HG02938 (cell line): ENCODE measurements around the gene BCAS4.

Source experiments
- ATAC-seq: cut with Tn5 transposase; IDR thresholded peaks from one replicate; pipeline ENCODE4 v1.9.1; 2021; ENCODE audit warnings: mild to moderate bottlenecking, moderate library complexity; ENCODE audit not compliant: unreplicated experiment

BCAS4 gene

DNA sequence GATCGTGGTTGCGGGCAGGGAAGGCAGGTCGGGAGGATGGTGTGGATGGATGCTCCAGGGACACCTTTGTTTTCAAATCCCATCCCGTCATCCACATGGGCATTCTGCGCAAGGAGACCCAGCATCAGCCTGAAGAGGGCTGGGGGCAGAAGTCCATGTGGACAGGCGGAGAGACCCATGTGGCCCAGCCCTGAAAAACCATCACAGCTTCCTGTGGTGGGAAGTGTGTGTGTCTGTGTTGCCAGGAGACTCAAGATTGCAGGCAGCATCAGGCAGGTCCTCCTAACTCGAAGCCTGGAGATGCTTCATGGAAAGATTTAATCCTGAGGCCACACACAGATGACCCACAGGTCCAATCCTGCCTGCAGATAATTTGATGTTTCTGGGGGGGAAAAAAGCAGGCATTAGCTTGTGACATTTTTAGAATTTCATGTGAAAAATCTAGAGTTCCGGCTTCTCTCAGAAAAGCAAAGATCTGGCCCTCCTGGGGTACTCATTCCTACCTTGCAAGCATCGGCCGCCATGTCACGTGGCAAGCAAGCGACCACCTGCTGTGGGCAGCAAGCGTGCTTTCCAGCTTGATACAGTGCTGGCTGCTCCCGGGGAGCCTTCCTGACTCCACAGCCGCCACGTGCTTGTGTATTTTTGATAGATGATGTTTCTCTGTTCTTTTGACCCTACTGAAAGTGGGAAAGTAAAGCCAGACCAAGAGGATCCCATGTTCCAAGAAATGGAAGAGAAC lies 25.8 kb downstream of the BCAS4 start:
- no peak for ATAC-seq

- no peak for ATAC-seq
These were observed 26.5 kb downstream of the BCAS4 start for GRCh38 chr20:50821257-50821921.

DNA sequence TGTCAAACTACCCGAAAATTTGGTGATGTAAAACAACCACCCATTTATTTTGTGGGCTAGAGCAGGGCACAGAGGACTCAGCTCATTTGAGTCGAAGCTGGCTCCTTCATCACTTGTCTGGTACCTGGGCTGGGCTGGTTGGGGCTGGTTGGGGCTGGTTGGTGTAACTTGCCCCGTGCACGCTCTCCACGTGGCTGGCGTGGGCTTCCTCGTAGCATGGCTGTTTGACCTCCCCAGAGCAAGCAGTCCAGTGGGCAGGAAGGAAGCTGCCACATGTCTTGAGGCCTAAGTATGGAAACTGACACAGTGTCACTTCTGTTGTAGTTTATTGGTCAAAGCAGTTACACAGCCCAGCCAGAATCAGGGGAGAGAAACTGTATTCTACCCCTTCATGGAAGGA lies 27.1 kb downstream of the BCAS4 start:
- ATAC-seq, result no peak

DNA sequence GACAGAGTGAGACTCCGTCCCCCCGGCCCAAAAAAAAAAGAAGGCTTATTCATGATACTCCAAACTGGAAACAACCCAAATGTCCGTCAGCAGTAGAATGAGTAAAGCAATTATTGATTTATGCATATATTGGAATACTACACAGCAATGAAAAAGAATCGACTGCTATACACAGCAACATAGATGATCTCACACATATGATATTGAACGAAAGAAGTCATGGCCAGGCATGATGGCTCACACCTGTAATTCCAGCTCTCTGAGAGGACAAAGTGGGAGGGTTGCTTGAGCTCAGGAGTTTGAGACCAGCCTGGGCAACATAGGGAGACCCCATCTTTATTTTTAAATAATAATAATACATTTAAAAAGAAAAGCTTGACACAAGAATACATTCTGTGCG lies 28.5 kb downstream of the BCAS4 start:
- ATAC-seq, result no peak

DNA sequence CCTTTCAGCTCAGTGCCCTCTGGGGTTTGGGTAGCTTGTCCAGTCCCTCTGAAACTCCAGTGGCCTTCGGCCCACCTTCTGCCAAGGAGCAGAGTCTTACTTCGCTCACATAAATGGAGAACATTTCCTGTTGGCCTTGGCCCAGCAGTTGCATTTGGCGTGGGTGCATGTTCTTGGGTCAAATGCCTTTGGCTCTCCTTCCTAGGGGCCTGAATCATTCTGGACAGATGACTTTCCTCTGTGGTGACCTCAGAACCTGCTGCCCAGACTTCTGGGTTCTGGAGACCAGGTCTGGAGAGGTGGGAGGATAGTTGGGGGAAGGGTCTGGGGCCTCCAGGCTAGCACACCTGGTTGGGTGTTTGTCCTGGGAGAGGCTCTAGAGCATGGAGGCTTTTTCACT lies 29.3 kb downstream of the BCAS4 start:
- ATAC-seq, result no peak

DNA sequence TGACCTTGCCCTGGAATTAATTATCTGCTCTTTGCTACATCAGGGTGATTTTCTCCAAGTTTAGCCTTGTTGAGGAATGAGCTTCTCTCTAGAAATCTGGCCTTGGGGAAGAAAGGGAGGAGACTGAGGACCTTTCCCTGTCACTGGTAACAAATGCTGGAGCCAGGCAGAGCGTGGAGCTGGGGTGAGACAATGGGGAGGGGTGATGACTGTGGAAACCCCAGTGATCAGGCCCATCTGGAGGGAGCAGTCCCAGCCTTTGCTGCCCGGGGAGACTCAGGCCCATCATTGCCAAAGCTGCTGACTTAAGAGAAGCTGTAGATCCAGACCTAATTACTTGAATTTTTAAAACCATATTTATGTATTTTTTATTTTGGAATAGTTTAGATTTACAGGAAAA lies 31.3 kb downstream of the BCAS4 start:
- ATAC-seq, result no peak

- no peak for ATAC-seq
These were observed 33.7 kb downstream of the BCAS4 start for GRCh38 chr20:50828363-50829136.

DNA sequence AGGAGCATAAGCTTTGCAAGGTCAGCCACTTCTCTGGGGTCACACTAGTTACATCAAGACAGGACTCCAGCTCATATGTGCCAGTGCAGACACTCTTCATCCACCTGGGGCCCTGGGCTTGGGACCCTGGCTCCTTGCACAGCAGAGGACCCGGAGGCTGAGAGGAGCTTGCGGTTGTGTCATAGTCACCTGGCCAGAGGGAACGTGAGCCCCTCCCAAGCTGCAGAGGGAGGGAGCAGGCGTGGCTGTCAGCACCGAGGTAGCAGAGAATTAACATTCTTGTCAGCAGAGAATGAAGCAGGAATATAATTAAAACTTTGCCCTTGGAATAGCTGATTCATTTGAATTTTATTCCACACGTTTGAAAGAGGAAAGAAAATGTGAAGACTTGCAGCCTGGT lies 36.8 kb downstream of the BCAS4 start:
- no peak for ATAC-seq

DNA sequence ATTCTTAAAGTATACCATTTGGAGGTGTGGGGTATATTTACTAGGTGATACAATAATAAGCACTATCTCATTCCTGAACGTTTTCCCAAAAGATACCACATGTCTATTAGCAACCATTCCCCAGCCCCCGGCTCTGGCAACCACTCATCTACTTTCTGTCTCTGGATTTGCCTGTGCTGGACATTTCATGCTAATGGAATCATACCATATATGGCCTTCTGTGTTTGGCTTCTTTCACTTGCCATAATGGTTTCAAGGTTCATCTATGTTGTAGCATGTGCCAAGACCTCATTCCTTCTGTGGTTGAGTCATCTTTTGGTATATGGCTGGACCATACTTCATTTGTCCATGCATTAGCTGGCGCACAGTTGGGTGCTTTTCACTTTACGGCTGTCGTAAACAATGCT lies 39.7 kb downstream of the BCAS4 start:
- no peak for ATAC-seq

GRCh38 chr20:50837532-50838321 lies 42.9 kb downstream of the BCAS4 start:
- peak; percentile 73 for ATAC-seq

DNA sequence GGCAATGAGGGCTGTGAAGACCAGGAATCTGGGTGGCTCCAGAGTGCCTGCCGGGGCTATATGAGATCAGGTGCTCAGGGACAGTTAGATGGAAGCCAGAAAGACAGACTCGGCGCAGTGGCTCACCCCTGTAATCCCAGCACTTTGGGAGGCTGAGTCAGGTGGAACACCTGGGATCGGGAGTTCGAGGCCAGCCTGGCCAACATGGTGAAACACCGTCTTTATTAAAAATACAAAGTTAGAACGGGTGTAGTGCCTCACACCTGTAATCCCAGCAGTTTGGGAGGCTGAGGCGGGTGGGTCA lies 43.4 kb downstream of the BCAS4 start:
- ATAC-seq, result no peak

DNA sequence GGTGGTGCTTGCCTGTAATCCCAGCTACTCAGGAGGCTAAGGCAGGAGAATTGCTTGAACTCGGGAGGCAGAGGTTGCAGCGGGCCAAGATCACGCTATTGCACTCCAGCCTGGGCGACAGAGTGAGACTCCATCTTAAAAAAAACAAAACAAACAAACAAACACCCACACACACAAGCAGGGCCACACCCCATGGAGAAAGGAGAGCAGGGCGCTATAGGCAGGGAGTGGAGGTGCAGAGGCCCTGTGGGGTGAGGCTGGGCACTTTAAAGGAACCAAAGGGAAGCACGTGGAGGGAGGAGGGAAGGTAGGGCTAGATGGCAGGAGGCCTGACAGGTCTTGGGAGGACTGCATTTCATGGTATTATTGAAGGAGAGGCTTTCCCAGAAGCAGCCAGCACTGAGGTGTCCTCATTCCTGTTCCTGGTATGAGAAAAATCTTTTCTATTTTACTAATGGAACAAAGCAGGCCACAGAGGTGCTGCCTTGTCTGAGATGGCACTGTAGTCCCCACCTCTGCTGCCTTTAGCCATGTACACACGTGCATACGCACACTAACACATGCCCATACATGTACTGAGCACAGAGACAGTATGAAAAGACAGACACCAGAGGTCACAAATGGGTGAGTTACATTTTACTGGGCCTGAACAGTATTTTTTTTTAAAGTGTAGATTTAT lies 44.0 kb downstream of the BCAS4 start:
- no peak for ATAC-seq

DNA sequence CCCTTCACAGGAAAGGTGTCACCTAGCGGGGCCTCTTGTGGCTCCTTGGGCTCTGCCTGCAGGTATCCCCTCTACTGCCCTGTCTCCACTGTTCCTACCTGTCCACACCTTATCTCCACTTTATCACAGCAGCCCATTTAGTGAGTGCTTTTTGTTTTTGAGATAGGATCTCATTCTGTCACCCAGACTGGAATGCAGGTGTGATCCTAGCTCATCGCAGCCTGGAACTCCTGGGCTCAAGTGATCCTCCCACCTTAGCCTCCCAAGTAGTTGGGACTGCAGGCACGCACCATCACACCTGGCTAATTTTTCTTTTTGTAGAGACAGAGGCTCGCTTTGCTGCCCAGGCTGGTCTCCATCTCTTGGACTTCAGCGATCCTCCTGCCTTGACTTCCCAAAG lies 48.0 kb downstream of the BCAS4 start:
- ATAC-seq, result no peak

DNA sequence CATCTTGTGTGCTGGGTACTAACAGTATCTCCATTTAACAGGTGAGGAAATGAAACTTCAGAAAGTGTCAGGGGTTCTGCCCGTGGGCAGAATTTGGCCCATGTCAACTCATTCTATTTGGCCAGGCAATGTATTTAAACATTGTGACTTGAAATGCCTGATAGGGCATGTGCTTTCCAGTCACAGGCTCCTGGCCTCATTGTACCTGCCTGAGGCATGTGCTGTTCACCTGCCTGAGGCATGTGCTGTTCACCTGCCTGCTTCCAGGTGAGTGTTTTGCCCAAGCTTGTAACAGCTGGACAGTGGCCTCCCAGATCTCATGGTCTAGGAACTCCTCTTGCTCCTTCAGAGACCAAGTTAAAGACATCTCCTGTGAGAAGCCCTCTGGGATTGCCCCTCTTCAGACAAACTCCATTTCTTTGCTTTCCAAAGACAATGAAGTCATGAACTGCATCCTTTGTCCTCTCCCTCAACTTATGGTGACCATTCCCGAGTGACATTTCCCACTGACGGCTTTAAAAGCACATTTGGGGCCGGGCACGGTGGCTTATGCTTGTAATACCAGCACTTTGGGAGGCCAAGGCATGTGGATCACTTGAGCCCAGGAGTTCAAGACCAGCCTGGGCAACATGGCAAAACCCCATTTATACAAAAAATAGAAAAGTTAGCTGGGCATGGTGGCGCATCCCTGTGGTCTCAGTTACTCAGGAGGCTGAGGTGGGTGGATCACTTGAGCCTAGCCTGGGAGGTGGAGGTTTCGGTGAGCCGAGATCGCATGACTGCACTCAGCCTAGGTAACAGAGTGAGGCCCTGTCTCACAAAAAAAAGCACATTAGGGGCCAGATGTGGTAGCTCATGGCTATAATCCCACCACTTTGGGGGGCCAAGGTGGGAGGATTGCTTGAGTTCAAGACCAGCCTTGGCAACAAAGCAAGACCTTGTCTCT lies 48.7 kb downstream of the BCAS4 start:
- no peak for ATAC-seq

- peak; percentile 92 for ATAC-seq
These were observed 49.7 kb downstream of the BCAS4 start for GRCh38 chr20:50844430-50845100.

- no peak for ATAC-seq
These were observed 50.8 kb downstream of the BCAS4 start for GRCh38 chr20:50845566-50846215.

- no peak for ATAC-seq
These were observed 53.5 kb downstream of the BCAS4 start for GRCh38 chr20:50848341-50848808.

DNA sequence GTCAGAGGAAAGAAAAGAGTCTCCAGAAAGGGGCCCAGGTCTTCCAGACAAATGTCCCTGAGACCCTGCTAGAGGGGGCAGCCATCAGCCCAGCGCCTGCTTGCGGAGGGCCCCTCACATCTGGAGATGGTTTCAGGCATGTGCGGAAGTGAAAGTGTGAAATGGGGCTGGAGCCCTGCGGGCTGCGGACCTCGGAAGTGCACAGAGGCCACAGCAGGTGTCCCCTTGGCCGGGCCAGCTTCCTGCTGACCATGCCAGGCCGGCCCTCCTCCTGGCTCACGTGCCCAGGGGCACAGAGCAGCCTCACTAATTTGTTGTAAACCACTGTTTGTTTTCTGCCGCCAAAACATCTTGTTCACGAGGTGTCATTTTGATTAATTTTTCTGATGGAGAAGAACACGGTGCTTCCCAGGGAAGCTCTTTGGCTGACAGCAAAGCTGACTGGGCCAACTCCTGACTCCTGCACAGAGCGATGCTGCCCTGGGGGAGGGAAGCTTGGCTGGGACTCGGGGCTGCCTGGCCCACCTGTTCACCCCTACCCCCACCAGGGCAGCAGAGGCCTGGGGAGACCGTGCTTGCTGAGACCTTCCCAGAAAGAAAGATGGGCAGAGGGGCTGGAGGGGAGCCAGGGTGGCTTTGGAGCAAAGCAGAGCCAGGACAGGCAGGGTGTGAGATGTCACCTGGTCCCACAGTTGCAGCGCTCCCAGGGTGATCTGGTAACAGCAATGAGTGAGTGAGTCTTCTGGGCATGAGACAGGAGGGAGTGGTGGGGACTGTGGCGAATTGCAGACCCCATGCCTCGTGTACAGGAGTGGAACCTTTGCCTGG lies 54.2 kb downstream of the BCAS4 start:
- ATAC-seq, result no peak
